Stimulated activated CD4-positive, alpha-beta T cell treated with anti-CD3 and anti-CD28 coated beads, Interleukin-2, amount 100 ng/mL, for 4 hours (primary cell): ENCODE data around the gene TFDP2.

Experiments used
- DNase-seq: peaks from one replicate; pipeline ENCODE4 v3.0.0-alpha.2; 2020; ENCODE audit warnings: low read depth

The TFDP2 gene

GRCh38 chr3:142072816-142073215 lies 76.5 kb downstream of the TFDP2 start:
- no peak for DNase-seq

- no peak for DNase-seq
Measured at GRCh38 chr3:142065932-142066331, 83.4 kb downstream of the TFDP2 start.

GRCh38 chr3:142065344-142065743 lies 84.0 kb downstream of the TFDP2 start:
- no peak for DNase-seq

DNA sequence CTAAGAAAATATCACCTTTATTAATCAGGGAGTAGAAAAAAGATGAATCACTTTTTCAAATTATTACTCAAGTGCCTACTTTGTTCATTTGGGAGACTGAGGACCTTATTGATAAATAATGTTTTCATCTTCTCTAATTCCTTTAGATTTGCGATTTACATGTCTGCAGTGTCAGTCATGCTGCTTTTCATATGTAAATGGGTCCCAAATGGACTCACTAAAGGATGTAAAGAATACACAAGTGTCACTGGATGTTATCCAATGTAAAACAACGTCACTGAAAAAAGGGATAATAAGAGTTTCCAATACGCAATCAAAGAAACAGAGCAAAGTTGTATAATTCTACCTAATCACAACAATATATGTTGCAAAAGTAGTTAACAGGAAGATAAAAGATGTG lies 84.9 kb downstream of the TFDP2 start:
- no peak for DNase-seq

- no peak for DNase-seq
Measured at GRCh38 chr3:142057331-142057725, 92.0 kb downstream of the TFDP2 start.

DNA sequence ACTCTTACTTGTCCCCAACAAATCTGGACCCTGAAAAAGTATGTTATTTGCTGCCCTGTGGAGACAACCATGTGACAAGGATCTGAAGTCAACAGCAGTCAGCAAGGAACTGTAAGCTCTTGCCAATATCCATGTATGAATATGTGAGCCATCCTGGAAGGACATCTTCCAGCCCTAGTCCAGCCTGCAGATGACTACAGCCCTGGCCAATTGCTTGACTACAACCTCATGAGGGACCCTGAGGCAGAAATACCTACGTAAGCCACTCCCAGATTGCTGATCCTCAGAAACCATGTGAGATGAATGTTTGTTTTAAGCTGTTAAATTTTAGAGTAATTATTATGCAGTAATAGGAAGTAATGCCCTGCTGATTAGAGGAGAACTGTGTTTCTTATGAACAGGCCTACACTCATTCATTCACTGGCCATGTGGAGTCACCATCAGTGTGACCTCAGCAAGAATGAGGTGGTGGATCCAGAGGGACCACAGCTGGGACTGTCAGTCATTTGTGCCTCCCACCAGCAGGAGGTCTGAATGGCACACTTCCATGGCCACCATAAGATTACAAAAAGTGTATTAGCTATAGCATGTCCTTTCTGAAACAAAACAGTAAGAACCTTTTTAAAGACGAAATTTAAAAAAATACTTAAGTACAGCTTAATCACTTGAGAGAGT lies 92.6 kb downstream of the TFDP2 start:
- DNase-seq, result no peak

- DNase-seq, result no peak
Measured at GRCh38 chr3:142053835-142054234, 95.5 kb downstream of the TFDP2 start.

GRCh38 chr3:142053244-142053643 lies 96.1 kb downstream of the TFDP2 start:
- no peak for DNase-seq

DNA sequence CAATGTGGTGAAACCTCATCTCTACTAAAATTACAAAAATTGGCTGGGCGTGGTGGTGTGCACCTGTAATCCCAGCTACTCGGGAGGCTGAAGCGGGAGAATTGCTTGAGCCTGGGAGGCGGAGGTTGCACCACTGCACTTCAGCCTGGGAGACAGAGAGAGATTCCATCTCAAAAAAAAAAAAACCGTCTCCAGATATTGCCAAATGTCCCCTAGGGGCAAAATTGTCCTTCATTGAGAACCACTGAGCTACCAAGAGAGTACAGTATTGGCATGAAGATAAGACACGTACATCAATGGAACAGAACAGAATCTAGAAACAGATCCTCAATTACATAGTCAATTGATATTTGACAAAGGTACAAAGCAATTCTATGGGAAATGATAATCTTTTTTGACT lies 98.0 kb downstream of the TFDP2 start:
- DNase-seq, result no peak

DNA sequence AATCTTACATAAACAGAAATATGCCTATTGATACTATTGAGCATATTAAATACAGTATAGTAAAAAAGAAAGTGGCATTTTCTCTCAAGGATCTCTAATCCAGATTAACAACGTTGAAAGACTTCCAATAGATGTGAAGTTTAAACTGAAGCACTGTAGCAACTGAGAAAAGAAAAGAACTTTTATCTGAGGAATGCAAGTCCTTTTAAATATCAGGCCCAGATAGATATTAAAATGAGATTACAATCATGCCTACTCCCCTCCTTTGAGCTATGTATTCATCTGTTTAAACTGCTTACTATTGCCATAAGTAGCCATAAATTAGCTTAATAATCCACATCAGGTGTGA lies 102.3 kb downstream of the TFDP2 start:
- DNase-seq, result no peak

DNA sequence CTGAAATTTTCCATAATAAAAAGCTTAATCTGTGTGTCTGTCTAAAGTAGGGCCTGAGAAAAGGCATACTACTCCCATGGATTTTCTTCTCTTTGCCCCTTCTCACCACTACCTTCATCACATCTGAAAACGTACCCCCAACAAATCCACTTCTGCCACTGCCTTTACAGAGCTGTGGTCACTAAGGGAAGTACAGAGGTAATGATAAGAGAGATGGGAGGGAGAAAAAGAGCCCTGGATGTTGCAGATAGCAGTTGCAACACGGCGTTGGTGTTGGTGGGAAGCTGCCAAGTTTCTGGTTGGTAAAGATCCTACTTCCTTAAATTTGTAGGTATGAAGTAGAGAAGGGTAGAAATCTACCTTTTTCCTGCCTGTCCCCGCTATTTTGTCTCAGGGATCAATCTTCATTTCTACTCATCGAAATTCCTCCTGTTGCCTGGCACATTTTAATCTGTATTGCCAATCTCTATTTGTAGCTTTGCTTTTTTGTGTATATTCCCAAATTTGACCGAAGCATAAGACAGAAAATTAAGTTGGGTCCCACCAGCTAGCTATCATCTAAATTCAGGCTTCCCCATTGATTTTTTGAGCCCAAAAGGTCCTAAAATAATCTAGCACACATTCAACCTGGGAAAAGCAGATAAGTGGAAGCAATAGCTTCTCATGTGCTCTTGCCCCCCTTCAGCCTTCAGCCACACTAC lies 102.9 kb downstream of the TFDP2 start:
- no peak for DNase-seq

DNA sequence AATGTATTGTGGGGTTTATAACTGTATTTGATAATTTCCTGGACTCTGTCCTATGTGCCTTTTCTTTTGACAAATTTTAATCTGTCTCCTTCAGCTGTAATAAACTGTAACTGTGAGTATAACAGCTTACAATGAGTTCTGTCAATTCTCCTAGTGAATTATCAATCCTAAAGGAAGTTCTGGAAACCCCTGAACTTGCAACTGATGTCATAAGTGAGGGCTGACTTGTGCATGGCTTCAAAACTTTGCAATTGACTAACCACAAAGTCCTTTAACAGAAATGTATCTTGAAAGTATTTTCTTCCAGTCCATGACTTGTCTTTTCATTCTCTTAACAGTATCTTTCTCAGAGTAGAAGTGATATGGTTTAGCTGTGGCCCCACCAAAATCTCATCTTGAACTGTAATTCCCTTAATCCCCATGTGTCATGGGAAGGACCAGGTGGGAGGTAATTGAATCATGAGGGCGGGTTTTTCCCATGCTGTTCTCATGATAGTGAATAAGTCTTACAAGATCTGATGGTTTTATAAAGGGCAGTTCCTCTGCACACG lies 108.3 kb downstream of the TFDP2 start:
- DNase-seq, result no peak

- DNase-seq, result no peak
Measured at GRCh38 chr3:142035308-142035922, 113.9 kb downstream of the TFDP2 start.

DNA sequence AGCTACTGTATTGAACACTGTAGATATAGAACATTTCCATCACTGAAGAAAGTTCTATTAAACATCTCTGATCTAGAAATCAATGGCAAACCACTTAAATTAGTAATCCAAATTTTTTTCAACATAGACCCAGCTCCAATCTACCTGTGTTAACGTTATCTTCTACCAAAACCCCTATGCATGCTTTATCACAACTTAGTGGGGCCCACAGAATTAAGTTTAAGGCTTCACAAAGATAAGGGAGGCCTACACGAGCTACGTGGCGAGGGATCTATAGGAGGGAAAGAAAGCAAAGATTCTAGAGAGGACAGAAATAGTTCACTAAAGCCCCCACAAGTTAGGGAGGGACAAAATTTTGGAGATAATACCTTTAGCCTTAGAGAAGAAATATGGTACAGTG lies 116.1 kb downstream of the TFDP2 start:
- no peak for DNase-seq

DNA sequence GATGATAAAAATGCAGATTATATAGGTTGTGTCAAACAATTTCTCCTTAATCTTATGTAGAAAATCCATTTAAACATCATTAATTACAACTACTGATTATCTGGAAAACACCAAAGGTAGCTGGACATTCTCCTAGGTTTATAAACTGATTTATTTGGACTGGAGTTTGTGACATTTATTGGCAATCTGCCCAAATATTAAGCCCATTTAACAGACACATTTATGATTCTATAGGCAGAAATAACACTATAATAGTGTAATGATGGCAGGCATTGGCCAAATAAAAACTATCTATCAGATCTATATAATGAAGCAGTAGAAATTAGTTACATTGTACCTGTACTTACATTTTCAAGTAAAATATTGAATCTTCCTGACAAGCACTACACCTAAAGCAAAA lies 117.8 kb downstream of the TFDP2 start:
- no peak for DNase-seq

DNA sequence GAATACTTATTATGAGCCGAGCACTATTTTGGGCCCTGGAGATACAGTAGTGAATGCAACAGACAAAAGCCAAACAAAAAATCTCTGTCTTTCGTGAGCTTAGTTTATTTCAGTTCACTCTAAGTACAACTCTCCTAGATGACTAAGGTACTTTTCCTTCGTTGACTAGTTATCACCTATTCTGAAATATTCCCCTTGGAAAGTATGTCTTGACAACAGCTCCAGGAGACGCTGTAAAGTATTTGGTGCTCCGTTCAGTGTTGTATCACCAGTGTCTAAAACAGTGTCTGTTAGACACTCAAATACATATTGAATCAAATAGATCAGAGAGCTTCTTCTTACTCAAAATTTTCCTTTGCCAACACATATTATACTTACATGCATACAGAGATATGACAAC lies 119.6 kb downstream of the TFDP2 start:
- DNase-seq, result no peak

- no peak for DNase-seq
Measured at GRCh38 chr3:142029052-142029642, 120.2 kb downstream of the TFDP2 start.

GRCh38 chr3:142028243-142028777 lies 121.0 kb downstream of the TFDP2 start:
- no peak for DNase-seq

DNA sequence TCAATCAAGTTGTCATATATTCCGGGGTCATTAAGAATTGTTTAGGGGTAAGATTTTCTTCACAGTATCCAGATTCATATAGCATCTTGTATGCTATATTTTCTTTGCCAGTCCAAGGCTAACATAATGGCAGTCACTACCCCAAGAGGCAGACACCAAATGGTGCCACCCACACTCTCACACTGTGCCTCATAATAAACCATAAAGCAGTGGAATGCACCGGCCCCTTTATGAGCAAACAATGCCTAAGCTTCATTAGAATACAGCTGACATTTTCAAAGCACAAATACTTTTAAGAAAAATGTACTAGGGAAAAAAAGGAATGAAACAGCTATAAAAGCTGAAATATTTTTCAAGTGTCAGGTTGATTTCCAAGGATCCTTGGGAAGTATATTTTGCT lies 121.6 kb downstream of the TFDP2 start:
- DNase-seq, result peak; percentile 36

GRCh38 chr3:142027300-142027699 lies 122.0 kb downstream of the TFDP2 start:
- DNase-seq, result no peak

- DNase-seq, result no peak
Measured at GRCh38 chr3:142026333-142026732, 123.0 kb downstream of the TFDP2 start.

DNA sequence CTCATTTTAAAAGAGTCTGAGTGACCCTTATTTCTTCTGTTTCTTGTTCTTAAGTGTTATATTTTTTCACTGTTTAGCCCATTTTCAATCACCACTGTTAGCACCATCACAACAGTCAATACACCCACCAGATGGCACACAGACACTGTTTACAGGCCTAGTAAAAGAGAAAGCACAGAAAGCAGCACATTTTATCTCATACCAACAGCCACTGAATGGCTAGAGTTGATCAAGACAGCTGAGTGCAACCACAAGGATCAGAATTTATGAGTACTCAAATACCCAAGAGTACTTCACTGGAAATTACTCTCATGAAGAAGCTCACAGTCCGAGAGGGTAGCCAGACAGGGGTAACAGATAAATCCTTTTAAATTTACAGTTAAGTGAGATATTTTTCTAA lies 127.0 kb downstream of the TFDP2 start:
- DNase-seq, result no peak

DNA sequence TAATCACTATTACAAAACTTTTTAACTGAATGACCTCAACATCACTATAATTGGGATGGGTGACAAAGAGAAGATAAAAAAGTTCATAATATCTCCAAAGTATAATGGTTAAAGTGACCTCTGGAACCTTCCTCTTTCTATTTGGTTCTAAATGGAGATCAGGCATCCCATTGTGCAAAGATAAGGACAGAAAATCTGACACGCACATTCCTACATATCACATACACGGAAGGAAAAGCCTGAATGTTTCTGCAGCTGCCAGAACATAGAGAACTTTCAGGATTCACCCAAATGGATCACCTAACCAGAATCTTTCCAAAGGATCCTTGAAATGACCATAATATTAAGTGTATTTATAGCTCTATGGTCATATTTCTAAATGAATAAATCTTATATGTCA lies 128.2 kb downstream of the TFDP2 start:
- DNase-seq, result no peak
